GM12801 (cell line): ENCODE data around the gene FUOM.

Source experiments
- TF ChIP-seq, protein P1 (sequence below): IDR thresholded peaks from one replicate; pipeline ENCODE4 v1.5.1; 2011; ENCODE audit warnings: control low read depth; ENCODE audit not compliant: insufficient read length; ENCODE audit errors: extremely low read depth

FUOM gene

GRCh38 chr10:133366751-133367150, 8.9 kb upstream of the FUOM start:
- TF ChIP-seq, protein P1, sequence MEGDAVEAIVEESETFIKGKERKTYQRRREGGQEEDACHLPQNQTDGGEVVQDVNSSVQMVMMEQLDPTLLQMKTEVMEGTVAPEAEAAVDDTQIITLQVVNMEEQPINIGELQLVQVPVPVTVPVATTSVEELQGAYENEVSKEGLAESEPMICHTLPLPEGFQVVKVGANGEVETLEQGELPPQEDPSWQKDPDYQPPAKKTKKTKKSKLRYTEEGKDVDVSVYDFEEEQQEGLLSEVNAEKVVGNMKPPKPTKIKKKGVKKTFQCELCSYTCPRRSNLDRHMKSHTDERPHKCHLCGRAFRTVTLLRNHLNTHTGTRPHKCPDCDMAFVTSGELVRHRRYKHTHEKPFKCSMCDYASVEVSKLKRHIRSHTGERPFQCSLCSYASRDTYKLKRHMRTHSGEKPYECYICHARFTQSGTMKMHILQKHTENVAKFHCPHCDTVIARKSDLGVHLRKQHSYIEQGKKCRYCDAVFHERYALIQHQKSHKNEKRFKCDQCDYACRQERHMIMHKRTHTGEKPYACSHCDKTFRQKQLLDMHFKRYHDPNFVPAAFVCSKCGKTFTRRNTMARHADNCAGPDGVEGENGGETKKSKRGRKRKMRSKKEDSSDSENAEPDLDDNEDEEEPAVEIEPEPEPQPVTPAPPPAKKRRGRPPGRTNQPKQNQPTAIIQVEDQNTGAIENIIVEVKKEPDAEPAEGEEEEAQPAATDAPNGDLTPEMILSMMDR, result no peak

DNA sequence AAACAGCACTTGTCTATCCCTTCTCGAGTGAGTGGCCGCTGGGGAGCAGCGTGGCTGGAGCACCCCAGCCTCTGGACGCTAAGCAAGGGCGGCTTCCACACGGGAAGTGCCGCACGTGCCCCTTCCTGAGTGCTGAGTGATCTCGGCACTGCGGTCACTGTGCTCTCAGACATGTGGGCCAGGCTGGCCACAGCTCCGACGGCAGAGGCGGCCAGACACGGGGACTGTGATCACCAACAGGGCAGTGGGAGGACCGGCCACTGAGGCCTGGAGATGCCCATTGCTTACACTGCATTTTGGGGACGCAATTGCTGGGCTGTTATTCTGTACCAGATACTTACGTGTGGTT, 8.3 kb upstream of the FUOM start:
- TF ChIP-seq, protein P1, result no peak

DNA sequence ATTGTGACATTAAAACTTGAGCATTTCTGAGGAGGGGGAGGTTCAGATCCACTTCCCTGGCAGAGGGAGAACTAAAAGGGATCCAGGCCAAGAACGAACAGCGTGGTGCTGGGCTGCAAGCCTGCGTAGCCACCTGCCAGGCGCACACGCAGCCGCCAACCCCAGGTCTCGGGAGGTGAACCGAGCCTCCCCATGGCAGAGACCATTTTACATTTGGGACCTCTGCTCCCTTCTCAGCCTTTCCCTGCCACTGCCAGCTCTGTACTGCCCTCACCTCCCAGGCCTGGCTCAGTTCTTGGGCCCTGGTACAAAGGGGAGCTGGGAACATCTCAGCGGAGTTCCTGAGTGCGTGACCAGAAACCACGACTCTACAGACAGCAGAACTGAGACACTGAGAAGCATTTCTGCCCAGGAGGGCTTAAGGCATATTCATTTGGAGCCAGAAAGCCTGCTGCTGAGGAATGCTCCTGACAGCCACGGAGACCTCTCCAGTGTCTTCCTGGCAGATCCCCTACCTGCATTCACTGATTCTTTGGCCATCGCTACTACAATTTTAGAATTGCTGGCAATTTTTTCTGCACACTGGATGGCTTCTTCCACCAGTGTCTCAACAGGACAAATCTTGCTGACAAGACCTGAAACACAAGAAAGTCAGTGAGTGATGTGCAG, 7.8 kb upstream of the FUOM start:
- TF ChIP-seq, protein P1, result no peak

GRCh38 chr10:133364645-133365431, 7.0 kb upstream of the FUOM start:
- TF ChIP-seq, protein P1, result no peak

DNA sequence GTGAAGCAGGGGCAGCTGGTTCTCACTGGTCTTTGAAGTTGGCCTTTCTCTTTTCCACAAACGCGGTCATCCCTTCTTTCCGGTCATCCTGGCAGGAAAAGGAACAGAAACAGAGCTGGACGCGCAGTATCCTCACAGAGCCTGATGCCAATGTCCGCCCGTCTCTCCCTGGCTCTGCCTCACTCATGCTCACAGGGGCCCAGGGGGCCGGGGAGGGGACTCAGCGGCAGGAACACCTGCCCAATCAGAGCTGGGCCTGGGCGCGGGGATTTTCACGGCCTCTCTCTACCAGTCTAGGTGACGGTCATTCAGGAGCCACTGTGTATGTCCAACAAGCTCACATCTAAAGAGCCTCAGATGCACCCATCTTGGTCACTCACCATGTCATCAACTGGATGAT, 5.0 kb upstream of the FUOM start:
- TF ChIP-seq, protein P1, result no peak

- TF ChIP-seq, protein P1, result no peak
Observed at GRCh38 chr10:133361773-133362441, 4.1 kb upstream of the FUOM start.

DNA sequence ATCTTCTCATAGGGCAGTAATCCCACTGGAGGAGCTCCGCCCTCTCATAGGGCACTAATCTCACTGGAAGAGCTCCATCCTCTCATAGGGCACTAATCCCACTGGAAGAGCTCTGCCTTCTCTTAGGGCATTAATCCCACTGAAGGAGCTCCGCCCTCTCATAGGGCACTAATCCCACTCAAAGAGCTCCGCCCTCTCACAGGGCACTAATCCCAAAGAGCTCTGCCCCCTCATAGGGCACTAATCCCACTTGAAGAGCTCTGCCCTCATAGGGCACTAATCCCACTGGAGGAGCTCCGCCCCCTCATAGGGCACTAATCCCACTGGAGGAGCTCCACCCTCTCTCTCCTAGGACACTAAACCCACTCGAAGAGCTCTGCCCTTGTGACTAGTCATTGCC, 3.4 kb upstream of the FUOM start:
- TF ChIP-seq, protein P1, result no peak
